T-helper 1 cell treated with Interleukin-12 subunit alpha and Interleukin-12 subunit beta and Interleukin-4 antibody, amounts not matched to agents 30 ng/mL and 1 ng/mL, for 36 hours (primary cell): ENCODE data around the gene KCTD19. TPM values are rescaled to one million over a fixed set of nuclear protein-coding genes. Genes with fewer than 3 reads are reported as not detected.

Source experiments
- intact Hi-C: fragments of 100-400 bp; cut with micrococcal nuclease; formaldehyde crosslinking; loops from one replicate; pipeline ENCODE4 v1.15.1; 2024
- total RNA-seq: library from RNA; stranded (reverse); gene quantifications from 2 replicates; pipeline ENCODE4 v1.2.3, GENCODE V29; 2022

Gene KCTD19
- total RNA-seq, 1 donor from 2014 or later, result 0.10 TPM

DNA sequence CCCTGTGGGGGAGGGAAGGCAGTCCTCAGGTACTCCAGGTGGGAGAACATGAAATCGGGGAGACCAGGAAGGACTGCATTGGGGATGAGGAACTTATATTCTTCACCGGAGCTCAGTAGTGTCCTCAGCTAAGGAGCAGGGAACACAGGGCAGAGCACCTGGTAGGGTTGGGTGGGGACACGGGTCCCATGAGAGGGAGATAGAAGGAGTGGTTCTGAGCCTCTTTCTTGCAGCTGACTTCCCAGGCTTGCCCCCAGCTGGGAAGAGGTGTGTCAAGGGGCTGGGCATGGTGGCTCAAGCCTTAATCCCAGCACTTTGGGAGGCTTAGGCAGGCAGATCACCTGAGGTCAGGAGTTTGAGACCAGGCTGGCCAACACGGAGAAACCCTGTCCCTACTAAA is 81.4 kb downstream of the KCTD19 start:
- intact Hi-C loops, result loop anchor here (5.0 kb wide), 3 partner anchors 218 to 422 kb away; partner anchors contain the start of genes C16orf86, CBFB, ENKD1 and PDP2

DNA sequence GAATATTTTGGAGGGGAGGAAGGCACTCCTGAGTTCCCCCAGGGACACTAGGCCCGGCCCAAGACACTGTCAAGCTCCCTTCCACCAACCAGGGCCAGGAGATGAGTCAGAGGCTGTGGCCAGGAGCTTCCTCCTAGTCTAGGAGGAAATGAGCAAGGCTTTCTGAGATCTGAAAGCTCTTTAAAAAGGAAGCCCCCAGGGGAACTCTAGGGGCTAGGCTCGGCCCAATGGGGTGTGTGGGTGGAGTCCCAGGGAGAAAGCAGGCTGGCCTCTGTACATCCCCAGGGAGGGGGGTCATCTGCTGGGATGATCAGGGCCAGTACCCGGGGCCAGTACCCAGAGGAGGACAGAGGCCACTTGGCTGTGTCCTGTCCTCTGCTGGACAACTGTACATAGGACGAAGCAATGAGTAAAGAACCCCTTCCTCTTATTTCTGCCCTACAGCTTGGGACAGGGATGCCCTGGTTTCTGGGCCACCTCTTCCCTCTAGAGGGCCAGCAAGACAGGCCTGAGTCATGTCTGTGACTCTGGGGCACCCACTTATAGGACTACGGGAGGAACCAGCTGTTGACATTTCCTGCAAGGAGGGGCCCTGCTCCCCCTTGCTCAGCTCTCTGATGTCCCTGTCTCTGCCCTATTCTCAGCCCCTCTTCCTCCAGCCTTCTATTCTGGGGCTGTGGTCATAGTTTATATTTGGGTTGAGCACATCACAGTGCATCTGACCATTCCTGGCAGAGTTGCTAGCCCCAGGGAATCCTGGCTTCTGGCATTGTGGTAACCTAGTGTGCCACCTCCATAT is 82.0 kb downstream of the KCTD19 start:
- intact Hi-C loops, result loop anchor here (1.0 to 5.0 kb wide), 8 partner anchors 8 to 603 kb away; partner anchors contain the start of genes C16orf86, CBFB, CENPT and ENKD1

DNA sequence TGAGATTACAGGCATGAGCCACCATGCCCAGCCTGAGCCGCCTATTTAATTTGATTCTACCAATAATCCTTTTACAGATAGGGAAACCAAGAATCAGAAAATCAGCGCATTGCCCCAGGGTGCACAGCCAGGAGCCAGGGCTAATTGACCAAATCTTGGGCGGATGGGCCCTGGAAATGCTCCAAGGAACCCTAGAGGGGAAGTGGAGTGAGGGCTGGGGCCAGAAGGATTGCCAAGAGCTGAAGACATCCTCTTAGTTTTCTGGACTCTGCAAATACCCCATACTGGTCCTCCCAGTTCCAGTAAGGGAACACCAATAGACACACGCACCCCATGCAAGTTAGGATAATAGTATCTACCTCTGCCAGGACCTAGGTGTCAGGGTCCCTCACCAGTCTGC is 83.1 kb downstream of the KCTD19 start:
- intact Hi-C loops, result loop anchor here (5.0 kb wide), 1 partner anchor 604 kb away; the partner anchor contains the start of genes CENPT and NUTF2

DNA sequence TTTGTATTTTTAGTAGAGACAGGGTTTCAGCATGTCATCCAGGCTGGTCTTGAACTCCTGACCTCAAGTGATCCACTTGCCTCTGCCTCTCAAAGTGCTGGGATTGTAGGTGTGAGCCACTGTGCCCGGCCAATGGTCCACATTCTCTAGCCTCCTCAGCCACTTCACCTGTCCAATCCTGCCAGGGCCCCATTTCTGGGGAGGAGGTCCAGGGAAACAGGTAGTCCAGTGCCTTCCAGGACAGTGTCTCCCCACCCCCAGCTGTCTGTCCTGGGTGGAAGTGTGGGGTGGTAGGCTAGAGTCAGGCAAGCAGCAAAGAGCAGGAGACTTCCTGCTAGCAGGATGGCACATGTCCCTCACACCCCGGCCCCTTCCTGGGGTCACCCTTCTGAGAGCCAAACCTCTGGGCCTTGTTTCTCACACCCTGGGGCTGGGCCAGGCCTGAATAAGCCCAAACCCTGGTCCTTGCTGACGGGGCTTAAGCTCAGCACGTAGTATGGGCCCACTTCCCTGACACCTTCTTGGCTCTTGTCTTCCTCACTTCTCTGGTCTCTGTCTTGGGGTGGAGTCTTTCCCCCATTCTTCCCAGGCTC is 84.3 kb downstream of the KCTD19 start:
- intact Hi-C loops, result loop anchor here (5.0 kb wide), 1 partner anchor 605 kb away; the partner anchor contains the start of genes CENPT and NUTF2

DNA sequence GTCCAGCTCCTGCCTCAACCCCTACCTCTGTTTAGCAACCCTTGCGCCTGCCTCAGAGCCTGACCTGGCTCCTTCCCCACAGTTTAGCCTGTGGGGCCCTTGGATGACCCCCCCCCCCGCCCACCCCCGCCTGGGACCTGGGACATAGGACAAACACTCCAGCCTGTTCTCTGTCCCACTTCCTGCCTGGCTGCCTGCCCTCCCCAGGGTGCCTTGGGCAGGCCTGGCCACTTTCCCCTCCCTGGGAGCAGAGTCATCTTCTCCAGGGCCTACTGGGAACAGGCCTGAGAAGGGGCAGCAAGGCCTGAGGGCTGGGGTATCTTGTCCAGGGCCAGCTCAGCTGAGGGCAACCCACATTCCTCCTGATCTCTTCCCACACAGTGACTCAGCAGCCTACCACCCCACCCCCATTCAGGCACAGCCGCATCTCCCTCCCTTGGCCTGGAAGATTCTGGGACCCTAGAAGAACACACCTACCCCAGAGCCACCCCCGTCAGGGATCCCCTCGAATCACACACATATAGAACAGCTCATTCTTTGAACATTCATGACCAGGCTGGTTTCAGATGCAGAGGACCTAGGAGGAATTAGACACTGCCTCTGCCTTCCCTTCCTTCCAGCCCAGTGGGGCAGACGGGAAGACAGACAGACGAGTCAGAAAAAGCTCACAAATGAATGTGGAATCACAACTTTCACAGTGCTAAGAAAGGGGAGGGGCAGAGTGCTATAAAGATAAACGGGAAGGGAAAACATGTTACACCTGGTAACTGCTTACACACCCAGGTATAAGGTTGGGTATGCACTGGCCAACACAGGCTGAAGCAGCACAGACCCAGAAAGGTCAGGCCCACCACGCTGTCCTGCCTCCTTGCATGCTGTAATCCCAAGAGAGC is 85.3 kb downstream of the KCTD19 start:
- intact Hi-C loops, result loop anchor here (5.0 kb wide), 1 partner anchor 606 kb away; the partner anchor contains the start of genes CENPT and NUTF2

DNA sequence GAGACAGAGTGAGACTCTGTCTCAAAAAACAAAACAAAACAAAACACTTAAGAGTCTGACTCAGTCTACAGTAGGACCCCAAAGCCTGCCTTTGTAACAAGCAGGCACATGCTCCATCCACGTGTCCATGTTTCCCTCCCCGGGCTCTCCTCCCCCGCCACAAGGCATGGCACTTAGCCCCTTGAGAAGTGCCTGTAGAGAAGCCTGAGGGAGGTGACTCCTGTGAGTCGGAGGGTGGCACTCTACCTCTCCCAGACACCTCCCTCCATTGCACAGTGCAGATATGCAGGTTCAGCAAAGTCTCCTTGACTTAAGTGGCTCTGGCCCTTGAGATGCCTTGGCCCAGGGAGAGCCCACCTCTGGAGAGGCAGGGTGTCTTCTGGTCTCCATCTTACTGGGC is 86.0 kb downstream of the KCTD19 start:
- intact Hi-C loops, result loop anchor here (5.0 kb wide), 1 partner anchor 607 kb away; the partner anchor contains the start of genes CENPT and NUTF2

Other genes with a start within 250 kb of the KCTD19 start
- 19.6 and 19.9 TPM in 2 replicates for gene PHAF1, start 216.8 kb downstream of the KCTD19 start, total RNA-seq
- gene B3GNT9, start 175.7 kb downstream of the KCTD19 start, total RNA-seq, result 15.1 and 16.7 TPM in 2 replicates
- gene TRADD, start 166.8 kb downstream of the KCTD19 start, total RNA-seq, result 85.9 and 89.9 TPM in 2 replicates
- gene FBXL8, start 166.8 kb downstream of the KCTD19 start, total RNA-seq, result 54.5 and 57.3 TPM in 2 replicates
- gene HSF4, start 162.0 kb downstream of the KCTD19 start, total RNA-seq, result 98.7 and 111 TPM in 2 replicates
- 49.5 and 53.5 TPM in 2 replicates for gene NOL3, start 156.2 kb downstream of the KCTD19 start, total RNA-seq
- 79.1 and 79.7 TPM in 2 replicates for gene MATCAP1, start 142.8 kb downstream of the KCTD19 start, total RNA-seq
- gene EXOC3L1, start 136.6 kb downstream of the KCTD19 start, total RNA-seq, result 0.42 and 0.61 TPM in 2 replicates
- 137 and 146 TPM in 2 replicates for gene E2F4, start 134.6 kb downstream of the KCTD19 start, total RNA-seq
- 8.0 and 8.9 TPM in 2 replicates for gene ELMO3, start 127.6 kb downstream of the KCTD19 start, total RNA-seq
- 52.6 and 52.9 TPM in 2 replicates for gene TMEM208, start 99.6 kb downstream of the KCTD19 start, total RNA-seq
- gene FHOD1, start 79.3 kb downstream of the KCTD19 start, total RNA-seq, result 104 and 106 TPM in 2 replicates
- 3.5 and 3.7 TPM in 2 replicates for gene SLC9A5, start 77.8 kb downstream of the KCTD19 start, total RNA-seq
- 23.0 and 25.4 TPM in 2 replicates for gene PLEKHG4, start 47.2 kb downstream of the KCTD19 start, total RNA-seq
- gene LRRC36, start 74 bp upstream of the KCTD19 start, total RNA-seq, result 0.51 TPM in 1 of 2 replicates, not detected in the other
- gene TPPP3, start 66.8 kb upstream of the KCTD19 start, total RNA-seq, result not detected in 2 replicates
- gene ZDHHC1, start 89.7 kb upstream of the KCTD19 start, total RNA-seq, result 0.15 and 0.42 TPM in 2 replicates
- 0.29 TPM in 1 of 2 replicates, not detected in the other for gene HSD11B2, start 104.4 kb upstream of the KCTD19 start, total RNA-seq
- gene ATP6V0D1, start 154.4 kb upstream of the KCTD19 start, total RNA-seq, result 69.7 and 70.7 TPM in 2 replicates
- gene AGRP, start 156.8 kb upstream of the KCTD19 start, total RNA-seq, result not detected in 2 replicates
- 47.9 and 52.6 TPM in 2 replicates for gene RIPOR1, start 202.1 kb upstream of the KCTD19 start, total RNA-seq
- 75.3 and 79.3 TPM in 2 replicates for gene CTCF, start 235.8 kb upstream of the KCTD19 start, total RNA-seq